ENCODE data around the gene RAD51B. TPM values are rescaled to one million over a fixed set of nuclear protein-coding genes. Genes with fewer than 3 reads are reported as not detected.
"Not testable (repeated sequence)": the region's sequence is repeated elsewhere in the genome, so short reads cannot be mapped to it uniquely, and the experiment has no call there.

Gene RAD51B
- polyA plus RNA-seq, 3 donors = 2.4 to 4.9 (median 3.3) TPM

- H3K27ac ChIP-seq (ENCODE audit: low read depth, low read length) = no peak overlapping the region
- 57 to 68% (median 61%) methylated on average over 5 of the region's 5 CpGs for WGBS, 3 donors
Measured at GRCh38 chr14:68293404-68293803, 473.8 kb downstream of the RAD51B start.

- H3K27ac ChIP-seq (ENCODE audit: low read depth, low read length) = no peak overlapping the region
- 35 to 69% (median 65%) methylated on average over 8 of the region's 8 CpGs for WGBS, 3 donors
Measured at GRCh38 chr14:68295316-68295816, 475.8 kb downstream of the RAD51B start.

- 74 to 77% (median 74%) methylated on average over 4 of the region's 4 CpGs for WGBS, 3 donors
- no peak overlapping the region for H3K27ac ChIP-seq (ENCODE audit: low read depth, low read length)
Measured at GRCh38 chr14:68297039-68297438, 477.5 kb downstream of the RAD51B start.

GRCh38 chr14:68297876-68298468 is 478.4 kb downstream of the RAD51B start:
- 78 to 90% (median 86%) methylated on average over 4 of the region's 4 CpGs for WGBS, 3 donors
- H3K27ac ChIP-seq (ENCODE audit: low read depth, low read length) = no peak overlapping the region

- H3K27ac ChIP-seq (ENCODE audit: low read depth, low read length) = no peak overlapping the region
- WGBS, 3 donors = 87 to 98% (median 97%) methylated on average over 4 of the region's 4 CpGs
Measured at GRCh38 chr14:68300608-68301007, 481.0 kb downstream of the RAD51B start.

- 23 to 54% (median 50%) methylated on average over 1 of the region's 1 CpG for WGBS, 3 donors
Measured at GRCh38 chr14:68301219-68301618, 481.6 kb downstream of the RAD51B start.

GRCh38 chr14:68302938-68303337 is 483.4 kb downstream of the RAD51B start:
- 92 to 100% (median 98%) methylated on average over 2 of the region's 2 CpGs for WGBS, 3 donors

More at GRCh38 chr14:68301219-68301618, 481.6 kb downstream of the RAD51B start:
- no peak overlapping the region for H3K27ac ChIP-seq (ENCODE audit: low read depth, low read length)

GRCh38 chr14:68305738-68306137 is 486.2 kb downstream of the RAD51B start:
- WGBS, 3 donors = 83 to 92% (median 91%) methylated on average over 4 of the region's 4 CpGs
- H3K27ac ChIP-seq (ENCODE audit: low read depth, low read length) = no peak overlapping the region

More at GRCh38 chr14:68302938-68303337, 483.4 kb downstream of the RAD51B start:
- H3K27ac ChIP-seq (ENCODE audit: low read depth, low read length) = not testable (repeated sequence)

GRCh38 chr14:68306265-68306933 is 486.8 kb downstream of the RAD51B start:
- 52 to 95% (median 91%) methylated on average over 4 of the region's 4 CpGs for WGBS, 3 donors
- H3K27ac ChIP-seq (ENCODE audit: low read depth, low read length) = no peak overlapping the region

- WGBS, 3 donors = 37 to 91% (median 87%) methylated on average over 8 of the region's 8 CpGs
- no peak overlapping the region for H3K27ac ChIP-seq (ENCODE audit: low read depth, low read length)
Measured at GRCh38 chr14:68306934-68307789, 487.6 kb downstream of the RAD51B start.

- WGBS, 3 donors = 49 to 63% (median 51%) methylated on average over 4 of the region's 4 CpGs
- no peak overlapping the region for H3K27ac ChIP-seq (ENCODE audit: low read depth, low read length)
Measured at GRCh38 chr14:68307790-68308168, 488.2 kb downstream of the RAD51B start.

- WGBS, 3 donors = 75 to 80% (median 78%) methylated on average over 6 of the region's 6 CpGs
- H3K27ac ChIP-seq (ENCODE audit: low read depth, low read length) = no peak overlapping the region
Measured at GRCh38 chr14:68308726-68309520, 489.3 kb downstream of the RAD51B start.

GRCh38 chr14:68309616-68310015 is 490.0 kb downstream of the RAD51B start:
- WGBS, 3 donors = 49 to 68% (median 49%) methylated on average over 2 of the region's 2 CpGs
- no peak overlapping the region for H3K27ac ChIP-seq (ENCODE audit: low read depth, low read length)

- H3K27ac ChIP-seq (ENCODE audit: low read depth, low read length) = no peak overlapping the region
- WGBS, 3 donors = 41 to 97% (median 96%) methylated on average over 3 of the region's 3 CpGs
Measured at GRCh38 chr14:68312300-68312699, 492.7 kb downstream of the RAD51B start.

- H3K27ac ChIP-seq (ENCODE audit: low read depth, low read length) = no peak overlapping the region
- WGBS, 3 donors = 76 to 91% (median 89%) methylated on average over 9 of the region's 9 CpGs
Measured at GRCh38 chr14:68312884-68313610, 493.5 kb downstream of the RAD51B start.

- 81 to 98% (median 97%) methylated on average over 4 of the region's 4 CpGs for WGBS, 3 donors
- H3K27ac ChIP-seq (ENCODE audit: low read depth, low read length) = no peak overlapping the region
Measured at GRCh38 chr14:68314642-68315041, 495.1 kb downstream of the RAD51B start.

- WGBS, 3 donors = 90 to 96% (median 92%) methylated on average over 3 of the region's 3 CpGs
- no peak overlapping the region for H3K27ac ChIP-seq (ENCODE audit: low read depth, low read length)
Measured at GRCh38 chr14:68315081-68315480, 495.5 kb downstream of the RAD51B start.

All from adipose tissue (tissue), 3 donors.